Common myeloid progenitor, CD34-positive (primary cell): ENCODE measurements around the gene CNOT8. TPM values are rescaled to one million over a fixed set of nuclear protein-coding genes. Genes with fewer than 3 reads are reported as not detected.

Experiments used
- CTCF ChIA-PET: fragments of 350-600 bp; sonication (Branson Sonifier 250); formaldehyde crosslinking; loops from one replicate; lab custom pipeline; 2021; ENCODE audit warnings: antibody characterized with exemption; lab: Charles Lee
- POLR2A ChIA-PET: fragments of 350-600 bp; sonication (Branson Sonifier 250); formaldehyde crosslinking; loops from one replicate; lab custom pipeline; 2021; ENCODE audit warnings: antibody characterized with exemption; lab: Charles Lee
- DNase-seq, 3 donors: peaks; one replicate each; pipeline versions ENCODE4 v3.0.0 to v3.0.0-alpha.2; 2013
- H3K27ac ChIP-seq, 2 experiments: 1 replicate in 1 of 2; 2 replicates in 1 of 2; pipeline ENCODE4 v1.7.0; 2013; ENCODE audit warnings: inconsistent platforms in 2 of 2, low read length in 2 of 2, mild to moderate bottlenecking in 2 of 2, low read depth in 1 of 2, moderate library complexity in 1 of 2; ENCODE audit not compliant: severe bottlenecking in 2 of 2, insufficient read depth in 1 of 2, poor library complexity in 1 of 2
- H3K27me3 ChIP-seq, 5 experiments: replicated peaks in 2 of 5; 1 replicate in 3 of 5; 2 replicates in 2 of 5; pipeline versions ENCODE4 v1.6.1 to v1.7.0; 2013; ENCODE audit warnings: low read length in 4 of 5, mild to moderate bottlenecking in 2 of 5, moderate library complexity in 2 of 5, inconsistent platforms in 1 of 5; ENCODE audit not compliant: insufficient read depth in 5 of 5, control insufficient read depth in 4 of 5
- H3K36me3 ChIP-seq, 4 experiments: 1 replicate in 2 of 4; 2 replicates in 2 of 4; pipeline versions ENCODE4 v1.6.1 to v1.7.0; 2013; ENCODE audit warnings: low read length in 3 of 4, control low read depth in 1 of 4, mild to moderate bottlenecking in 1 of 4; ENCODE audit not compliant: control insufficient read depth in 4 of 4, insufficient read depth in 4 of 4
- H3K4me1 ChIP-seq, 4 experiments: 1 replicate in 3 of 4; 2 replicates in 1 of 4; pipeline versions ENCODE4 v1.6.1 to v1.7.1; 2013; ENCODE audit warnings: low read length in 3 of 4, mild to moderate bottlenecking in 3 of 4, control low read depth in 1 of 4, inconsistent platforms in 1 of 4, moderate library complexity in 1 of 4; ENCODE audit not compliant: control insufficient read depth in 4 of 4, insufficient read depth in 4 of 4; ENCODE audit errors: control extremely low read depth in 1 of 4
- H3K4me3 ChIP-seq, 7 experiments: 1 replicate in 4 of 7; 2 replicates in 3 of 7; pipeline versions ENCODE4 v1.5.1 to v1.7.0; 2013; ENCODE audit warnings: mild to moderate bottlenecking in 7 of 7, low read length in 6 of 7, moderate library complexity in 6 of 7, inconsistent platforms in 2 of 7, low read depth in 2 of 7, control low read depth in 1 of 7; ENCODE audit not compliant: insufficient read depth in 4 of 7, control insufficient read depth in 1 of 7; ENCODE audit errors: extremely low read depth in 1 of 7
- H3K9me3 ChIP-seq, 5 experiments: 1 replicate in 4 of 5; 2 replicates in 1 of 5; pipeline versions ENCODE4 v1.6.1 to v1.7.1; 2013; ENCODE audit warnings: low read length in 4 of 5, mild to moderate bottlenecking in 2 of 5, inconsistent platforms in 1 of 5, low read depth in 1 of 5, moderate library complexity in 1 of 5; ENCODE audit not compliant: control insufficient read depth in 4 of 5, insufficient read depth in 2 of 5; ENCODE audit errors: control extremely low read depth in 1 of 5
- WGBS: methylation state at CpG from one replicate; pipeline ENCODE4 v1.1.5; 2013; ENCODE audit not compliant: insufficient coverage; 5-methylcytosine and 5-hydroxymethylcytosine counted together
- polyA plus RNA-seq: library from polyadenylated mRNA; unstranded; fragments of 120-200 nt; gene quantifications from one replicate; pipeline ENCODE4 v1.2.1, GENCODE V29; 2013

The CNOT8 gene
- 77.6 TPM for polyA plus RNA-seq

DNA sequence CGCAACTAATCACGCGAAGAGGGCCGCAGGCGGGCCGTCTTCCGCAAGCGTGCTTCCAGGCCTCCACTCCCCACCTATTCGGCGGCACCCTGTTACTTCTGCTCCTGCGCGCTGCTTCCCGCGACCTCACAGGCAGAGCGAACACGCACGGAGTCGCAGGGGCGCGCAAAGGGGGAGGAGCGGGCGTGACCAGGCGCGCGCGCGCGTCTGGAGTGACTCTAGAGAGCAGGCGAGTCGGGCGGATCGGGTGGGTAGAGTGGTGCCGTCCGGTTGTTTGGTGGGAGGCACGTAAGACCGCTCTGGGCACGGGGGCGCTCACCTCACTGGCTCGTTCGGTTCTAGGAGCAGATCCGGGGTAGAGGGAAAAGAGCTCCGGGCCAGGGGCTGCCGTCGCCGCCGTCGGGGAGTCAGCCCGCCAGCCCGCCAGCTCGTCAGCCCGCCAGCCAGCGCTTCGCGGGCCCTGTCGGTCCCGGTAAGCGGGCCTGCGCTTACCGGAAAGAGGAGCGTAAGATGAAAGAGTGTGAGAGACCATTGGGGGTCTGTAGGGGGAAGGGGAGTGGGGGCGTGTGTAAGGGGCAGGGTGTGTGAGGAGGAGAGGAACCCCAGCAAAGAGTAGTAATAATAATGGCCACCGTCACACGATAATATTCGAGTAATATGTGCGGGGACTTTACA, at the start of gene CNOT8:
CNOT8 (plus strand) TSS at position 331 of the 675 bp plus-strand sequence. CDS start 4,652 bp downstream, outside the sequence.
- Histone ChIP-seq H3K9me3 (no peaks in the 10 kb centered on the region), H3K27ac (peak within 1 kb of the TSS; percentile 95 to 98), H3K36me3 (peaks cover 0 to 10% (median 4%) of the 10 kb centered on the region in 4 experiments), H3K27me3 (no peaks in the 10 kb centered on the region), H3K4me1 (peaks cover 28 to 41% (median 35%) of the 10 kb centered on the region in 4 experiments), H3K4me3 (peak within 1 kb of the TSS; percentile 80 to 100 (median 92))
- ChIA-PET POLR2A (interaction anchor here (0.7 kb wide), 1 partner anchor 21 kb away, joined by 3 read pairs; no protein-coding TSS in a partner anchor), CTCF (interaction anchor here (1.0 kb wide), 1 partner anchor 9 kb away, joined by 3 read pairs; no protein-coding TSS in a partner anchor)
- DNase-seq, result peak; percentile 99
- under 1% methylated on average over 47 of the region's 65 CpGs for WGBS

DNA sequence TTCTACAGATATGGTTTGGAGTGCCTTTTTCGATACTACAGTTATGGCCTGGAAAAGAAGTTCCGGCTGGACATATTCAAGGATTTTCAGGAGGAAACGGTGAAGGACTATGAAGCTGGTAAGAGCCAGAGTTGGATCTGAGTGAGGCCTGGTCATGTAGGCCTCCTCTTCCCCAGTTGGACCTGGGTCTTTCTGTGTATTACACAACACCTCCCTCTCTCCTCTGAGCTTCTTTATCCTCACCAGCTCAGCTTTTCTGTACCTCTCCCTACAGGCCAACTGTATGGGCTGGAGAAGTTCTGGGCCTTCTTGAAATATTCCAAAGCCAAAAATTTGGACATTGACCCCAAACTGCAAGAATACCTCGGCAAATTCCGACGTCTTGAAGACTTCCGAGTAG, 47.2 kb upstream of the CNOT8 start:
- Histone ChIP-seq H3K9me3 (no peaks in the 10 kb centered on the region), H3K4me1 (peaks cover 0 to 28% (median 18%) of the 10 kb centered on the region in 4 experiments), H3K27me3 (no peaks in the 10 kb centered on the region), H3K4me3 (no peak overlapping the region), H3K27ac (no peak overlapping the region), H3K36me3 (peaks cover 14 to 83% (median 59%) of the 10 kb centered on the region in 4 experiments)
- POLR2A ChIA-PET, result no interaction called here
- DNase-seq, result no peak
- CTCF ChIA-PET, result interaction anchor here (0.7 to 7.2 kb wide), 7 partner anchors 9 to 161 kb away, joined by 3 to 49 read pairs (median 3); no protein-coding TSS in a partner anchor
- WGBS, result 95% methylated on average over 5 of the region's 7 CpGs

DNA sequence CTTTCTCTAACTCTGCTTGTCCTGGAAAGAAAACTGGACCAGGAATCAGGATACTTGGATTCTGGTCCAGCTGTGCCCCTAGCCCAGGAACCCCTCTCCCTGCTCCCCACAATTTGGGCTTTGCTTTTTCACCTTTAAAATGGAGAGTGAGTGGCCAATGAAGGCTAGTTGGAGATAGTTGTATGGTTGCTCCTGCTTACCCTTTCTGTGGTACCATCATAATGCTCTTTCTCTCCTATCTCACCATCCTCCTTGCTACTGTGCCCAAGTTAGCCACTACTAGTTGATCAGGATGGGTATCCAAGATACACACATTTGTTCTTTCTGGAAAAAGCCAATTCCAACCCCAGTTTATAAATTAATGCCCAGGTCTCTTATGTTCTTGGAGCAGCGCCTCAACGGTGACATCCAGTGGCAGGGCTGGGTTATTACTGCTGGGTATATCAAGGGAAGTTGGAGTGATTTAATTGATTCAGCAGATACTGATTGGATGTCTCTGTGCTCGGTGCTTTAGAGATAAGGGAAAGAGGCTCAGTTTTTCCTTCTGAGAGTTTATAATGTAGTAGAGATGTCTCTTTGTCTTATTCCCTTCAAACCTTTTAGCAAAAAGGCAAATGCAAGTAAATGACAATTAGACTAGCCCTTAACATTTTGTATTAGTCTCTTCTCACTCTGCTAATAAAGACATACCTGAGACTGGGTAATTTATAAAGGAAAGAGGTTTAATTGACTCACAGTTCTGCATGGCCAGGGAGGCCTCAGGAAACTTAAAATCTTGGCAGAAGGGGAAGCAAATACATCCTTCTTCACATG, 46.6 kb upstream of the CNOT8 start:
- POLR2A ChIA-PET, result no interaction called here
- peaks cover 15 to 83% (median 61%) of the 10 kb centered on the region in 4 experiments for H3K36me3 ChIP-seq
- no peaks in the 10 kb centered on the region for H3K9me3 ChIP-seq
- peak; percentile 72 to 87 (median 83) for DNase-seq
- H3K4me3 ChIP-seq, result no peak overlapping the region
- no peak overlapping the region for H3K27ac ChIP-seq
- CTCF ChIA-PET, result interaction anchor here (0.9 to 7.2 kb wide), 6 partner anchors 9 to 162 kb away, joined by 3 to 49 read pairs (median 4); no protein-coding TSS in a partner anchor
- peaks cover 0 to 28% (median 18%) of the 10 kb centered on the region in 4 experiments for H3K4me1 ChIP-seq
- WGBS, result 62% methylated on average over 2 of the region's 3 CpGs
- no peaks in the 10 kb centered on the region for H3K27me3 ChIP-seq

DNA sequence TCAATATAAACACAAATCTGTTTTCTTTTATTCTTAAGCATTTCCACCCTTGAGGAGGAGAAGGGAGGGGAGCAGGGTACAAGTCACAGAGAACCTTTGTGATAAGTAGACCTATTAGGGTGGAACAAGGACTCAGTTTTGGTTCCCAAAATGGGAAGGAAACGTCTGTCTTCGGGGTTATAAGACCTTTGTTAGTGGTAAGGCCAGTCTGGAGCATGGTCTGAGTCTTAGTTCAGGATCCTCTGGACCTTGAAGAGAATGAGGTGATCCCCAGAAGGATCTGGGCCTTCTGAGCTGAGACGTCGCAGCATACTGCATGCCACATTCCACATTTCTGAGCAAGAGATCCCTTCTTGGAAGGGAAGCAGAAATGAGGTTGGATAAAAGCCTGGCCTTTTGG, 45.3 kb upstream of the CNOT8 start:
- no peaks in the 10 kb centered on the region for H3K9me3 ChIP-seq
- H3K27ac ChIP-seq, result no peak overlapping the region
- ChIA-PET POLR2A (no interaction called here), CTCF (interaction anchor here (0.9 to 7.2 kb wide), 5 partner anchors 9 to 166 kb away, joined by 3 to 49 read pairs (median 4); no protein-coding TSS in a partner anchor)
- 47% methylated on average over 4 of the region's 4 CpGs for WGBS
- peaks cover 0 to 28% (median 18%) of the 10 kb centered on the region in 4 experiments for H3K4me1 ChIP-seq
- no peaks in the 10 kb centered on the region for H3K27me3 ChIP-seq
- H3K4me3 ChIP-seq, result peak overlapping the region in 1 of 7 experiments; percentile 2
- peaks cover 8 to 85% (median 54%) of the 10 kb centered on the region in 4 experiments for H3K36me3 ChIP-seq
- no peak for DNase-seq

DNA sequence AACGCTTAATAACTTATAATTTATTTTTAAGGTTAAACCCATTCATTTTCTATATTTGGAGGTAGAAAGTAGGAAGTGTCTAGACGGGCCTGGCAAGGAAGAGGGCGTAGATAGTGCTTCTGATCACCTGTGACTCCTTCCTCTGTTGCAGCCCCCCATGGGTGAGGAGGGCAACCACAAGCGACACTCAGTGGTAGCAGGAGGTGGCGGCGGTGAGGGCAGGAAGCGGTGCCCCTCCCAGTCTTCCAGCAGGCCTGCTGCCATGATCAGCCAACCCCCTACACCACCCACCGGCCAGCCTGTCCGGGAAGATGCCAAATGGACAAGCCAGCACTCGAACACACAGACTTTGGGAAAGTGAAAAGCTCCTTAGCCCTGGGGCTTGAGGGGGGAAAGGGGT, 44.7 kb upstream of the CNOT8 start:
- POLR2A ChIA-PET, result no interaction called here

DNA sequence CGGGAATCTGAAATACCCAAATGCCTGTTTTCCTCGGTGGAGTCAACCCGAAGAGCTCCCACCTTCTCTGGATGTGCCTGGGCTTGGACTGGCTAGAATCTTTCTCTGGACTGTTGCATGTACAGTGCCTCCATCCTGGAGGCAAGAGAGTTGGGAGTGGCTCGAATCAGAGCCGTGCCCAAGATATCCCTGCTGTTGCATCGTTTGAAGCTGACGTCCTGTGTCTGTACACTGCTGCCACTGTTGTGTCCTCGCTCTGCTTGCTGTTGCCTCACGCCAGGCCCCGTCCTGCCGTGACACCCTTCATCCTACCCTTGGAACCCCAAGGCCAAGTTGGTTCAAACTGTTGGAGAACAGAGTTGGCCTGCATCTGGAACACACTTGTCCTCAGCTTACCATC, 43.4 kb upstream of the CNOT8 start:
- ChIA-PET CTCF (interaction anchor here (1.0 kb wide), 2 partner anchors 122 to 162 kb away, joined by 4 to 5 read pairs; no protein-coding TSS in a partner anchor), POLR2A (no interaction called here)
- Histone ChIP-seq H3K9me3 (no peaks in the 10 kb centered on the region), H3K27me3 (no peaks in the 10 kb centered on the region), H3K4me3 (no peak overlapping the region), H3K36me3 (peaks cover 8 to 88% (median 55%) of the 10 kb centered on the region in 4 experiments), H3K27ac (no peak overlapping the region), H3K4me1 (peaks cover 0 to 28% (median 18%) of the 10 kb centered on the region in 4 experiments)
- no peak for DNase-seq
- 98% methylated on average over 11 of the region's 11 CpGs for WGBS

More for the DNA sequence above, 44.7 kb upstream of the CNOT8 start:
- CTCF ChIA-PET, result interaction anchor here (0.9 to 7.2 kb wide), 4 partner anchors 14 to 166 kb away, joined by 3 to 49 read pairs (median 4); no protein-coding TSS in a partner anchor
- Histone ChIP-seq H3K4me3 (peak overlapping the region in 1 of 7 experiments; percentile 2), H3K4me1 (peaks cover 0 to 28% (median 18%) of the 10 kb centered on the region in 4 experiments), H3K36me3 (peaks cover 8 to 85% (median 53%) of the 10 kb centered on the region in 4 experiments), H3K27ac (peak overlapping the region in 1 of 2 experiments; percentile 31), H3K9me3 (no peaks in the 10 kb centered on the region), H3K27me3 (no peaks in the 10 kb centered on the region)
- peak; percentile 29 to 72 (median 61) for DNase-seq
- 20% methylated on average over 1 of the region's 10 CpGs for WGBS
